A204.1 (cell line): ENCODE measurements around the gene ST7.
"Not testable (repeated sequence)": the region's sequence is repeated elsewhere in the genome, so short reads cannot be mapped to it uniquely, and the experiment has no call there.

Experiments
- FAIRE-seq: peaks from 2 replicates; lab custom pipeline; 2012; peaks lifted over from hg19 to GRCh38; lab: Jason Lieb, UNC

ST7 gene

DNA sequence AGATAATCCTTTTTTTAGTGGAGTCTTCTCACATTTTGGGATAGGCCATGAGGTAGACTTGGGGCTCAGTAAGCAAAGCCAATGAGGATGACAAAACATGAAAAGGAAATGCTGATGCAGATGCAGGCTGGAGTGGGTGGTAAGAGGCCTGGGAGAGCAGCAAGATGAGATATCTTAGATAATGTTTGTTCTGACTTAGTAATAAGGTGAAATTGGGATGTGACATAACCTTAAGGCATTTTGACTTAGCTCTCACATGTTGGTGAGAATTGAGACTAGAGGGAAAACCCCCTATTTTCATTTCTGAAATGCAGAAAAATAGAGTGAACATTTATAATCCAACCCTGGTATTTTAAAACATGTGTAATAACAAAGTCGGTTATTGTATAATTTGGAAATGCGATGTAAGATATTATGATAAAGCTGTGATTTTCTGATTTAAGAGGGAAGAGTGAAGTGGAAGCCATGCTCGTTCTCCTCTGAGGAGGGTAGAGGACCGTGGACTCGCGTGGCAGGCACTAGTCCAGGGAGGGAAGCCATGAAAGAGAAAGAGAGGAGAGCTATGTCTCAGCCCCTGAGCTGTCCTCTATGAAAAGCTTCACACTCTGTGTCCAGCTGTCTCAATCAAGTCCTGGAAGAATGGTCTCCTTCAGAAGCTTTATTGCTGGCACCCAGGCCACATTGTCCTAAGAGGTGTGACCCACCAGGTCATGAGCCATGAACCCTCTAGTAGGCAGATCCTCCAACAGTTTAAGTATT, 57.3 kb downstream of the ST7 start:
- no peak for FAIRE-seq

DNA sequence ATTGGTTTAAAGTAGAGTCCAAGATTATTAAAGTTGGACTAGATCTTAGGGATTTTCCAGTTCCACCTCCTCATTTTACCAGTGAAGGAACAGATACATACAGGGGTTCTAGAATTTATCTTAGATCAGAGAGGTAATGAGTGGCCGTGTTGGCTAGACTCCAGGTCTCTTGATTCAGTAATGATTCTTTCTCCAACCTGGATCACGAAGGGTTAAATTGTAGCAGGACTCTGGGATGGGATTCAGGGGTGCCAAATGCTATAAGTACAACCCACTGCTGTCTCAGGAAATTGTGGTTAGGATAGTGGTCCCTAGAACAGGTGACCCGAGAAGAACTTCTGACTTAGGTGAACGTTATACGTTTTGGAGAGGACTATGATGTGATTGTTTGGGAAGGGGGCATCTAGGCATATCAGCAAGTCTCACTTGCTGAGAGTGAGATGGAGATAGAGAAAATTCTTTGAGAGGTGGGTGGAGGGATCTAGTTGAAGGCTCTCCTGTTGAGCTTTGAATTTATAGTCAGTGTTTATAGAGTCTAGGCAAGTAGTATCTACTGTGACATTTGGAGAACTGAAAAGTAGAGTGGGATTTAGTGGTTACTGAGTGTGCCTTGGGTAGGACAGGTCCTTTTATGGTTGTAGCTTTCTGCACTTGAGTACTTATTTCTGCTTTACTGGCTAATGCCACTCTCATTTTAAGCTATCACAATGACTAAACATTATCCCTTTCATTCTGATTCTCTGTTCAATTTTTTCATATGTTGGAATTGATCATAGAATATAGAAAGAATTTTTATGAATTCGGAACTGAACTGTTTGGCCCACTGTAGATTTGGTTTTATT, 58.3 kb downstream of the ST7 start:
- FAIRE-seq = no peak

DNA sequence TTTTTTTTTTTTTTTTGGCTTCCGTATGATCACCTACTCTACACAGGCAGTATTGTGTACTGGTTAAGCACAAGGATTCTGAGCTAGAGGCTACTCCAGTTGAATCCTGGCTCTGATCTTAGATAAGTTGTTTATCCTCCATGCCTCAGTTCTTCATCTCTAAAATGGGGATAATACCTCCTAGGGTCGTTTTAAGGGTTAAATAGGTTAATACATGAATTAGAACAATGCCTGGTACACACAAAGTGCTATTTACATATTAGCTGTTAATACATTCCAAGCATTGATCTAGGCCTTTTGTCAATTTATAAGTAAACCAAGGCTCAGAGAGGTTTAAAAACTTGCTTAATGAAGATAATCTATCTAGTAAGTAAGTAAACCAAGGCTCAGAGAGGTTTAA, 59.0 kb downstream of the ST7 start:
- no peak for FAIRE-seq

DNA sequence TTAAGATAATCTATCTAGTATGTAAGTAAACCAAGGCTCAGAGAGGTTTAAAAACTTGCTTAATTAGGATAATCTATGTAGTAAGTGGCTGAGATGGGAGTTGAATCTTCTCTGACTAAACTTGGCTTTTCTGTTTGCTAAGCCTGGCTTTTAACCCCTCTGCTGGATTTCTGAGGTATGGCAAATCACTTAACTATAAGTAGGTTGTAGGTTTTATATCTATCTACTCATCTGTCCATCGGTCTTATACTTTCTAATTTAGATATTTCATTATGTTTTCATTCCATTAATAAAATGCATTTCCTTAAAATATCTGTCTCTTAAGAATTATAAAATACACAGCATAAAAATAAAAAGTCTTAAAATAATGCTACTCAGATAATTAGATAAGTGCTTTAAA, 59.4 kb downstream of the ST7 start:
- peak; percentile 92 for FAIRE-seq

DNA sequence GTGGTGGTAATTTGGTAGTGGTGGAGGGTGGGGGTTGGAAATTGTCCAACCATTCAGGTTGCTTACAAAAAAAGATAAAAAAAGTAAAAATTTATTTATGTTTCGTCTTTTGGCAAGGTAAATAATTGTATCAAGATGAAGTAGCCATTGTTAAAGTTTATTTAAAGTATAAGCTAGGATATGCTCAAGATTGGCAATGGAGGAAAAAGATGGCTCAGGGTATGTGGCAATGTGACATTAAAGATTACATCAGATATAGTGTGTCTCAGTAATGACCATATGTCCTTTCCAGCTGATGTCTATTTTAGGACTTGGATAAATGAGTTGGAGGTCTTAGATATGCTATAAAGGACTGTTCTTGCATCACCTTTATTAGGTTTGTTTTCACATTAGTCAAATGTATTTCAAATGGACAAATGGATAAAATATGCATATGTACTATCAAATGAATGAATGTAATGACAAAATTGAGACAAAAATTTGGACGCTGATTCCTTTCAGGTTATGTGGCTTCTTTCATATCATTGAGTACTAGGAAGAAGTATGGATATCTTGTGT, 60.9 kb downstream of the ST7 start:
- no peak for FAIRE-seq

DNA sequence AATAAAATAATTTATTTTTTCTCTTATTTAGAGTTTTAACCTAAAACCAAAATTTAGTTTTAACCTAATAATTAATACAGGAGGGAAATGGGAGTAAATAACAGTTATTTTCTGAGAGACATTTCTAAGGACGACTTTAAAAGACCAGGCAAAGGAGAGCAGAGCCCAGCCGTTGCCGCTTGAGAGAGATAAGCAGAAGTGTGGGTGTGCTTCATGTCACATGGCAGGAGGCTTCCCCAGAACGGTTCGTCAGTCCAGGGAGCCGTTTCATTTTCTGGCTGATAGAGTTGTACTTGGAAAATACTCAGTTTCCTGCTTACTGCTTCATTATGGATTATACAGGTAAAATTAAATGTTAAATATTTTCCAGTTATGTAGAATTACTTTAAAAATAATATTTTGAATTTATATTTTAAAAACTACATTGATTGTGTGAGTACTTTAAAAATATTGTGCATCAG, 61.4 kb downstream of the ST7 start:
- peak; percentile 74 for FAIRE-seq

DNA sequence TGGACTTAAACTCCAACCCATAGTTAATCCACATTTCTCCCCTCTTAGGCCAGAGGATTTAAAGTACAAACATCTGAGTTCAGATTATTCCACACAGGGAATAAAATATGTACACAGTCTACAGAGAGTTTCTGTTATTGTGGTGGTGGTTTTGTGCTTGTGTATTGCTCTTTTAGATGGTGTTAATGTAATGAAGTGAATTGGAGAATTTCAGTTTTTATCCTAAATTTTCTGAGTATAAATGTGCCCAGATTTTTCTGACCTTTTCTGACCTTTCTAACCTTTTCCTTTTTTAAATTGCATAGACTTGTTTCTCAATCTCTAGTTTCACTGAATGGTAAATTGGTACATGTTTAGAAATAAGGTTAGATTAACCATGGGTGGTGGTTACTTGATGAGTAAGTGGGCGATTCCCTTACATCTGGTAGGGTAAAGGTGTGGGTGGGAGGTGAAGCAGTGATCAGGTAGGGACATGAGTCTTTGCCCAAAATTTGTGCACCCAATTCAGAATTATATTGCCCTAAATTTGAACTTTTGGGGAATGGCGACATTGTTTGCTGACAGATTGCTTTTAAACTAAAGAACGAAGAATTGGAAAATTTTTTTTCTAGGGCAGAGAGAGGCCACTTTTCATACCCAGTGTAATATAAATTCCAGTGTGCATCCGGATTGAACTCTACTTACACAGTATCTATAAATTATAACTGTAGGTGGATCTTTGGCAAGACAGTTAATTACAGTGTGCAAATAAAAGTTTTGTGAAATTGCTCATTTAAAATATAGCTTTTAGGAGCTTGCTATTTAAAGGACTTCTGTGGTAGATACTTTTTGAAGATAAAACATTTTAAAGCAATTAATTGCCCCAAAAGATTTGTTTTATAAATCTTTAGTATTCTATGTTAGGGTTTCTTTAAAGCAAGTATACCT, 62.2 kb downstream of the ST7 start:
- no peak for FAIRE-seq

DNA sequence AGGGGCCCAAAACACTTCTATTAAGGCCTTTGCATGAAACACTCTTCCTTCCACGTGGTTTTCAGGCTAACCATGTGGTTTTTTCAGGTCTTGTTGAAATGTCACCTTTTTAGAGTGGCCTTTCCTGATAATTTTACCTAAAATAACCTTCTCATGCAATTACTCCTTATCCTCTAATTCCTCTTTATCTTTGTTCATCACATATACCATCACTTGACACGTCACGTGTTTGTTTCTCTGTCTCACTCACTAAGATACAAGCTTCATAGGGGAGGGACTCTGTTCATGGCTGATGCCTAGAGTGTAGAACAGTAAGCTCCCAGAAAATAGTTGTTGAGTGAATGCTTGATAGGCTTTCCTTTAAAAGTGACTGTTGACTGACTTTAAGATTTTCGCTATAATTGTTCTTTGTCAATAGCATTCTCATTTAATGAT, 63.7 kb downstream of the ST7 start:
- no peak for FAIRE-seq

DNA sequence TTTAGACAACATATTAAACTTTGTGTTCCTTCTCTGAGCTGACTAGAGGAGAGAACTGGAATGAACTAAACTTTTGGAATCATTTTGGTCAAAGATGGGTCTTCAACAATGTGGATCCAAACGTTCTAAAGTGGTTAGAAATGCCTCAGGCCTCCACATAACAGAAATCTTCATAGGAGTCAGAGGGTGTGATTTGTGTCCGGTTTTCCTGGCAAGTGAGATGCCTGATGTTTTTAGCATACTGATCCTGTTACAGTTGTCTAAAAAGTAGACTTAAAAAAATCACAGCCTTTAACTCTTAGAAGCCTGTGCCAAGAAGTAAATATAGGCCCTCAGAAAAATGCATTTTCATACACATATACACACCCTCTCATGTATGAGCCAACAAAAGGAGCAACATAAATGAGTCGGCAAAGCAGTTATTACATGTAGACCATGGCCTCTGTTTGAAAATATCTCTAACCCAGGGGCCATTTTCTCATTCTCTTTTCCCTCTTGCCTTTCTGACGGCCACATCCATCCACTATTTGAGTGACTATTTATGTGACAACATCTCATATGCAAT, 64.5 kb downstream of the ST7 start:
- FAIRE-seq = no peak

DNA sequence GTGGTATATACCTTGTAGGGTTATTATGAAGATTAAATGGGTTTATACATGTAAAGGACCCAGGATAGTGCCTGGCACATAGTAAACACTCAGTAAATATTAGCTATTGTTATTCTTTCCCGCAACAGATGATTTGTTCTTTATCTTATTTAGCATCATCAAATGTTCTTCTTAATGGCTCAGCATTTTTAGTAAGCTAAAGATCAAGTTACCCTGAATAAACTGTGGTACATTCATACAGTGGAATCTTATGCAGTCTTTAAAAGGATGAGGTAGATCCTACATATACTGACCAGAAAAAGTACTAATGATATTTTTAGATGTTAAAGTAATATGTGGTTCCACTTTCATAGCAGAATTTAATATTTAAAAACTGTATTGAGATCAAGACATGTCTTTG, 65.4 kb downstream of the ST7 start:
- no peak for FAIRE-seq

DNA sequence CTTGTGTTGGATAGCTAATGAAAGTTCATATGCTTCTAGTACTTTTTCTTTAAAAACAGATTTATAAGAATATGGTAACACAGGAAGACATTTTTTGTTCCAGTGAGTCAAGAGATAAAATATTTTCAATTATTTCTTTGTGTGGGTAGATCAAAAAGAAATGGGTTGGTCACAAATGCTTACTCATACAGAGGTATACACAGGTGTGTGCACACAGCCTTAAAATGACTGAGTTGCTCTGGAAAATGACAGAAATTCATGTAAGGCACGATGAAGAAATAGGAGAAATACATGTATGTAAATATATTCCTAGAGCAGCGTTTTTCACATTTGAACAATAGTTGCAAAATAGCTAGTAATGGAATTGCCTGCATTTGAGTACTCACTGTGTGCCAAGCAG, 66.0 kb downstream of the ST7 start:
- FAIRE-seq = no peak

DNA sequence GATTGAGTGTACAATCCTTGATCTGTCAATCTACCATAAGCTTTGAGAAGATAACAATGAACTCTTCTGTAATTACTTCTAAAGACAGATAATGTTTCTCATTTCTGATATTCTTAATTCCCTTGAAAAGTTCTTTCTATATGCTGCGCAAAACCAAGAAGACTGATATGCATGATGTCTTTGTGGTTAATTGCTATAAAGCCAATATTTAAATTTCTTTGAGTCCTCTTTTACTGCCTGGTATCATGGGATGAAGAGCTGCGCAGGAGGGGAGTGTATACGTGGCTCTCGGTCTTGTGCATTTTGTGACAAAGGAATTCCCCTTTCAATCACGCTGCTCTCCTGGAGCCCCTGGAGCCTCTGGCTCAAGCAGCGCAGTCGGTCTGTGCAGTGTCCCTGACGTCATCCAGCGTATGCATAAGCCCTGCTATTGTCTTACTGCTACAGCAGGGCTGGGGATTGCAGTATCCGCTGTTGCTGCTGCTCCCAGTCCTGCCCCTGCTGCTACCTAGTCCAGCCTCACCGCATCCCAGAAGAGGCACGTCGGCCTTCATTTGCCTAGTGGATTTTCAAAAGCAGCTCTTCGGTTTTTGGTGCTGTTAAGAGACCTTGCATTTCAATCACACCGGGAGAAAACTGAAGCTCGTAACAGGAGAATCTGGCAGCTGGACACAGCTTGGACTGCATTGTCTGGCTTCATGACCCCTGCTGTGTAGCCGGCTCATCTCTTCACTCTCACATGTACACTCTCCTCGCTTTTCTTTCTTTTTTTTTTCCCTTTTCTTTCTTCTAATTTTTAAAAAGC, 66.7 kb downstream of the ST7 start:
- FAIRE-seq = no peak

DNA sequence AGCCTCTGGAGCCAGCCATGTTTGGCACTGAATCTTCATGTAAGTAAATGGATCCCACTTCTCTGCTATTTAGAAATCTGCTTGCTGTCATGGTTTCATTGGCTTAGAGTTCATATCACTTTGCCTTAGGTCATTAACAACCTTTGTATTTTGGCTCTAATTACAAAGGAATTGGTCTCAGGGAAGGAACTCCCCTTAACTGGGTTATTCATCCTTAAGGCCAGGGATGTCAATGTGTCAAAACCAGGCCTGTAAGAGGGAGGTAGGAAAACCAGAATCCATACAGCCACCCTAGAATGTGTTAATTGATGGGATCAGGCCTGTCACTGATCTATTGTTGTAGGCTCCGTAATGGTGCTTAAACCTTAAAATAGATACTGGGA, 67.3 kb downstream of the ST7 start:
- FAIRE-seq = no peak

DNA sequence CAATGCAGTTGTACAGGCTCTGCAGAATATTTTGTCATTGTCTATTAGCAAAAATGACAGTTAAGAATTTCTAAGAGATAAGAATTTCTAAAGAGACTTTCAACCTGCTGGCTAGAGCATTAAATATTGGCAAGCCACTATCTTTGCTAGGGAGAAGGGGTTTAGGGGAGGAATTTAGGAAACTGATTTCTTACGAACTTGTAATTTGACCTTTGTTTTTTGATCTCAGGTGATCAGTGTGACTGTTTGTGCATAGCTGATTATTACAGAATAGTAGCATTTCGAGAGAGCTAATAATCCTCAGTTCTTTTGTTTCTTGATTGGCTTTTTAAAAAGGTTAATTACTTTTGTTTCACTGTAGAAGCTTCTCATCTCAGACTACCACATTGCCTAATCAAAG, 68.1 kb downstream of the ST7 start:
- FAIRE-seq = no peak

DNA sequence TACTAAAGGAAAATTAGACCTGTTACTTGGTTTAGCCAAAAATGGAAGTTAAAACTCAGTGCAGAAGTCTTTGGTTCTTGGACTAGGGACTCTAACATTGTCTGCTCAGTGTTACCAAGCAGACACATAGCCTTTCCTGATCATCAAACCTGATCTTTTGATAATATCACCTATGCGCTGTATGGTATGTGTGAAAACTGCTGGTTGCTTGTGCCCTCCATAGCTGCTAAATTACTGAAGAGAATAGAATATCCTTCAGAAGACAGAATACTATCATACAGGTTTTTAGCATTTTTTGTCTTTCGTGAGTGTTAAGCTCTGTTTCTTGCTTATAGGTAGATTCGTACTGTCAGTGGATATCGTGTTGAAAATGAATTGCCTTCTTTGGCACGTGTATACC, 68.7 kb downstream of the ST7 start:
- no peak for FAIRE-seq

DNA sequence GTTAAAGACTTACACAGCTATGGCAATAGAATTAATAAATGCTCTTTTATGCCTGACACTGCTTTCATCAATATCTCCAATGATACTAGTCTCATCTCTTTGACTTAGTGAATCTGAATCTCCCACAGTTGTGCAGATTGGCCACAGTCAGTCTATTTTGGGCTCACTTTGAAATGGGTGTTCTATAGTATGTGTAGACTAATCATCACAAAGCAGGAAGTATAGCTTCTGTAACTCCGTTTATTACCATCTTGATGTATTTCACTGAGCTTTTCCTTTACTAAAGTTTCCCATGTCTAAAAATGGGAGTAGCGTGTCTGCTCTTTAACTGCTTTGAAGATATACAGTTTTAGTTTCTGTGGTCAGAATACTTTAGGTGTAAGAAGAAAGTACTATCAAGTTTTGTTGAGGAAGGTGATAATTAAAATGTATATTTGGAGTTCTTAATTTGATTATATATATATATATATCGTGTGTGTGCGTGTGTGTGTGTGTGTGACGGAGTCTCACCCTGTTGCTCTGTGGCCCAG, 70.1 kb downstream of the ST7 start:
- FAIRE-seq = no peak

DNA sequence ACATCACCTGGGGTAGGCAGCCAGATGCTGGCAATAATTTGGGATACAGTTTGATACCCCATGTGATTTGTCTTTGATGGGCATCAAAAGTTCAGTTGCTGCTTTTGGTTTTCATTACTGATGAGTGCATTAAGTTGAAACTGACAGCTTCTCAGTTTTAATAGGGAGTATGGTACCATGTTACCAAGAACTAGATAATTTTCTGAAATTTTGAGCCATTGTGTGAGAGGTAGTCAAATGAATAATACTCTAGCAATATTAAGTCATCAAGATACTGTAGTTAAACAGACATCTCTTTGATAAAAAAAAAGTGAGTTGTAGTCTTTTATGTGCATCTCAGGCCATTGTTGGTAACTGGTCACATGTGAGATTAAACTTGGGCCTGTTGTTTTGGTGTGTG, 71.5 kb downstream of the ST7 start:
- FAIRE-seq = no peak

DNA sequence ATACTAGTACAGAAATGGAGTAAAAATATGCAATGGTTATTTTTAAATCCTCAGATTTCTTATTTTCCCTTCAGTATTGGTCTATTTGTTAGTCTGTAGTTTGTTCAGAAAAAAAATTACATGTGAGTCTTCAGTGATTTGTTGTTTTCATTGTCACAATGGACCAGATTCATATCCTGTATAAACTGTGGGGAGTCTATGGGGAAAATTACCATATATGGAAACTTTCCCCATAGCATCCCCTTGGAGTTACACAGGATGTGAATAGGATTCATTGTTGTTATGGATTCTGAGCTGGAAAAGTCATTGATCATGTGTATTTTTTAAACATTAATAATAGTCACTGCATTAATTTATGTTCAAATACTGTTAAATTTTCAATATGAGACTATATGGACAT, 72.6 kb downstream of the ST7 start:
- no peak for FAIRE-seq

DNA sequence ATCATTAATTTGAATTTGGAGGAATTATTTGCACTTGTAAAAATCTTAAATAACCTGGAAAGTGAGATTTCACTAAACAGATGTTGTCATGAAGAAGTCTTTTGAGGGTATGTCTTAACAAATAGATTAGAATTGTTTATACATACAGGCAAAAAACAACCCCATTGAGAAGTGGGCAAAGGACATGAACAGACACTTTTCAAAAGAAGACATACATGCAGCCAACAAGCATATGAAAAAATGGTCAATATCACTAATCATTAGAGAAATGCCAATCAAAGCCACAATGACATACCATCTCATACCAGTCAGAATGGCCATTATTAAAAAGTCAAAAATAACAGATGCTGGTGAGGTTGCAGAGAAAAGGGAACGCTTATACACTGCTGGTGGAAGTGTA, 77.0 kb downstream of the ST7 start:
- not testable (repeated sequence) for FAIRE-seq

DNA sequence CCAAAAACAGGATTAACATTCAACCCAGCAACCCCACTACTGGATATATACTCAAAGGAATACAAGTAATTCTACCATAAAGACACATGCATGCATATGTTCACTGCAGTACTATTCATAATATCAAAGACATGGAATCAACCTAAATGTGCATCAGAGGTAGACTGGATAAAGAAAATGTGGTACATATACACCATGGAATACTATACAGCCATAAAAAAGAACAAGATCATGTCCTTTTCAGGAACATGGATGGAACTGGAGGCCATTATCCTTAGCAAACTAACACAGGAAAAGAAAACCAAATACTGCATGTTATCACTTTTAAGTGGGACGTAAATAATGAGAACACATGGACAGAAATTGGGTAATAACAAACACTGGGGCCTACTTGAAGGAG, 77.5 kb downstream of the ST7 start:
- not testable (repeated sequence) for FAIRE-seq

DNA sequence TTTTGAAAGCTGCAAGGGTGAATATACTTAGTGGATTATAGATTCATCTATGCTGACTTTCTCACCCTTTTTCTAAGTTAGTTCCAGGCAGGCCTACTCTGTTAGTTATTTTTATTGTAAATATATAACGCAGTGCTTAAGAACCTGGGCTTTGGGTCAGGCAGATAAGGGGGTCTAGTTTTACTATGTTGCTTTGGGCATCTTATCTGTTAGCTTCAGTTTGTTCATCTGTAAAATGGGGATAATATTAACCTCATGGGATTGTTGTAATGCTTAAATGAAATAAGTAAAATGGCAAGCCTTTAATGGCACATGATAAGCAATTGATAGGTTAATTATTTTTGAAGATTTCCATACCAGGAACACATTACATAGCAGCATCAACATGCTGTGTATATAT, 79.5 kb downstream of the ST7 start:
- no peak for FAIRE-seq
